ENCODE results near the gene TMEM138. TPM values are rescaled to one million over a fixed set of nuclear protein-coding genes. Genes with fewer than 3 reads are reported as not detected.
A peak's percentile ranks its signal among the peaks of the same experiment; 100 is the strongest.

The TMEM138 gene
- total and polyA plus RNA-seq, 4 donors, result 13.5 to 39.6 (median 24.2) TPM

DNA sequence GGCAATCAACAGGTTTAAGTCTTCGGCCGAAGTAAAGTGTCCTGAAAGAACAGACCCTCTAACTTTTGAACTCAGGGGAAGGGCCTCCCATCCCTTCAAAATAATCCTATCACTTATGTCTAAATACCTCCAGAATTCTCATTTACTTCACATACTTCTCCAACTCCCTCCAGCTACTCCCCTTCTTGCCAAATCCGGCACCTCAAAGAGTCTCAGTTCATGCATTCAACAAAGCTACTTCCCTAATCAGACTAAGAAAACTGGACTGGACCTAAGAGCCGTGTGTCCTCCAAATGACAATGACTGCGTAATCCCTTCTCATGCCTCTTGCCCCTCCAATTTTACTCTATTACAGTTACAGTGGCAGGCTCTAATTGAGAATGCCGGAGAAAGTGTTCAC is 30.5 kb upstream of the TMEM138 start:
- Histone ChIP-seq H3K27ac (ENCODE audit: low read depth in 1 of 2, low read length in 2 of 2) (no peak overlapping the region), H3K4me3 (ENCODE audit: low read depth in 1 of 3, low read length in 3 of 3) (peak overlapping the region; percentile 81 to 93 (median 88)), H3K27me3 (ENCODE audit: control insufficient read depth in 4 of 4, insufficient read depth in 4 of 4, low read length in 3 of 4) (no peaks in the 10 kb centered on the region), H3K9ac (ENCODE audit: low read depth in 1 of 2, low read length in 2 of 2) (peak overlapping the region in 1 of 2 donors; percentile 90), H3K9me3 (ENCODE audit: control insufficient read depth in 4 of 4, low read length in 3 of 4) (no peaks in the 10 kb centered on the region), H3K4me1 (ENCODE audit: control insufficient read depth in 4 of 4, insufficient read depth in 4 of 4, low read length in 3 of 4) (peaks cover 3 to 43% (median 34%) of the 10 kb centered on the region in 4 donors), H3K36me3 (ENCODE audit: control insufficient read depth in 4 of 4, insufficient read depth in 3 of 4, low read depth in 1 of 4, low read length in 3 of 4) (peaks cover 0 to 25% (median 16%) of the 10 kb centered on the region in 4 donors)
- TF ChIP-seq, protein P1, sequence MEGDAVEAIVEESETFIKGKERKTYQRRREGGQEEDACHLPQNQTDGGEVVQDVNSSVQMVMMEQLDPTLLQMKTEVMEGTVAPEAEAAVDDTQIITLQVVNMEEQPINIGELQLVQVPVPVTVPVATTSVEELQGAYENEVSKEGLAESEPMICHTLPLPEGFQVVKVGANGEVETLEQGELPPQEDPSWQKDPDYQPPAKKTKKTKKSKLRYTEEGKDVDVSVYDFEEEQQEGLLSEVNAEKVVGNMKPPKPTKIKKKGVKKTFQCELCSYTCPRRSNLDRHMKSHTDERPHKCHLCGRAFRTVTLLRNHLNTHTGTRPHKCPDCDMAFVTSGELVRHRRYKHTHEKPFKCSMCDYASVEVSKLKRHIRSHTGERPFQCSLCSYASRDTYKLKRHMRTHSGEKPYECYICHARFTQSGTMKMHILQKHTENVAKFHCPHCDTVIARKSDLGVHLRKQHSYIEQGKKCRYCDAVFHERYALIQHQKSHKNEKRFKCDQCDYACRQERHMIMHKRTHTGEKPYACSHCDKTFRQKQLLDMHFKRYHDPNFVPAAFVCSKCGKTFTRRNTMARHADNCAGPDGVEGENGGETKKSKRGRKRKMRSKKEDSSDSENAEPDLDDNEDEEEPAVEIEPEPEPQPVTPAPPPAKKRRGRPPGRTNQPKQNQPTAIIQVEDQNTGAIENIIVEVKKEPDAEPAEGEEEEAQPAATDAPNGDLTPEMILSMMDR (IDR thresholded peaks at IDR 0.05; ENCODE audit: low read depth, low read length, missing input control), result no peak
- 77% methylated on average over 6 of the region's 6 CpGs for WGBS
- DNase-seq (ENCODE audit: low spot score), result no peak

DNA sequence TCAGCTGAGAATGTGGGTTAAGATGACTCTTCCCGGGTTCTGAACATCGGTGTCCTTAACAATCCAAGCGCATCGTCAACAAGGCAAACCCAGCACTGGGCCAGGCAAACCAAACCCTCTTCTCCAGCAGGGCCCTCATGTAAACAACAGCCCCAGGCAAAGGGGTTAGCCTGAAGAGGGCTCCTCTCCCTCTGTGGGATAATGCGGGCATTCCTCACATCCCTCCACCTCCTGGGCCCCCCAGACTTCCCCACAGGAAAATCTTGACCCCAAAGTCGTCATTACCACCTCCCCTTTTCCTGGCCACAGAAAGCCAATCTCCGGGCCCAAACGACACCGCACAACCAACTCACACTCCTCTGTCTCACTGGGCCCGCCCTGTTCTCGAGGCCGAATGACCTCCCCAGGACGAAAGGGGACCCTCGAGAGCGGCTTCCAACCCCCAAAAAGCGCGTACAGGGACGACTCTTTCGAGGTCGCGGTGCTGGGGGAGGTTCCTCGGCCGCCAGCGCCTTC is 29.8 kb upstream of the TMEM138 start:
- under 1% methylated on average over 24 of the region's 24 CpGs for WGBS
- DNase-seq (ENCODE audit: low spot score), result peak; percentile 47
- Histone ChIP-seq H3K9ac (ENCODE audit: low read depth in 1 of 2, low read length in 2 of 2) (peak overlapping the region; percentile 84 to 90), H3K36me3 (ENCODE audit: control insufficient read depth in 4 of 4, insufficient read depth in 3 of 4, low read depth in 1 of 4, low read length in 3 of 4) (peaks cover 0 to 21% (median 15%) of the 10 kb centered on the region in 4 donors), H3K9me3 (ENCODE audit: control insufficient read depth in 4 of 4, low read length in 3 of 4) (no peaks in the 10 kb centered on the region), H3K4me1 (ENCODE audit: control insufficient read depth in 4 of 4, insufficient read depth in 4 of 4, low read length in 3 of 4) (peaks cover 3 to 47% (median 37%) of the 10 kb centered on the region in 4 donors), H3K27ac (ENCODE audit: low read depth in 1 of 2, low read length in 2 of 2) (peak overlapping the region; percentile 83 to 94), H3K4me3 (ENCODE audit: low read depth in 1 of 3, low read length in 3 of 3) (peak overlapping the region; percentile 81 to 93 (median 88)), H3K27me3 (ENCODE audit: control insufficient read depth in 4 of 4, insufficient read depth in 4 of 4, low read length in 3 of 4) (no peaks in the 10 kb centered on the region)
- TF ChIP-seq RAD21 (IDR thresholded peaks at IDR 0.05), result peak in 1 of 2 donors; percentile 2
- TF ChIP-seq, protein P2, sequence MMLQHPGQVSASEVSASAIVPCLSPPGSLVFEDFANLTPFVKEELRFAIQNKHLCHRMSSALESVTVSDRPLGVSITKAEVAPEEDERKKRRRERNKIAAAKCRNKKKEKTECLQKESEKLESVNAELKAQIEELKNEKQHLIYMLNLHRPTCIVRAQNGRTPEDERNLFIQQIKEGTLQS (IDR thresholded peaks at IDR 0.05), result no peak

DNA sequence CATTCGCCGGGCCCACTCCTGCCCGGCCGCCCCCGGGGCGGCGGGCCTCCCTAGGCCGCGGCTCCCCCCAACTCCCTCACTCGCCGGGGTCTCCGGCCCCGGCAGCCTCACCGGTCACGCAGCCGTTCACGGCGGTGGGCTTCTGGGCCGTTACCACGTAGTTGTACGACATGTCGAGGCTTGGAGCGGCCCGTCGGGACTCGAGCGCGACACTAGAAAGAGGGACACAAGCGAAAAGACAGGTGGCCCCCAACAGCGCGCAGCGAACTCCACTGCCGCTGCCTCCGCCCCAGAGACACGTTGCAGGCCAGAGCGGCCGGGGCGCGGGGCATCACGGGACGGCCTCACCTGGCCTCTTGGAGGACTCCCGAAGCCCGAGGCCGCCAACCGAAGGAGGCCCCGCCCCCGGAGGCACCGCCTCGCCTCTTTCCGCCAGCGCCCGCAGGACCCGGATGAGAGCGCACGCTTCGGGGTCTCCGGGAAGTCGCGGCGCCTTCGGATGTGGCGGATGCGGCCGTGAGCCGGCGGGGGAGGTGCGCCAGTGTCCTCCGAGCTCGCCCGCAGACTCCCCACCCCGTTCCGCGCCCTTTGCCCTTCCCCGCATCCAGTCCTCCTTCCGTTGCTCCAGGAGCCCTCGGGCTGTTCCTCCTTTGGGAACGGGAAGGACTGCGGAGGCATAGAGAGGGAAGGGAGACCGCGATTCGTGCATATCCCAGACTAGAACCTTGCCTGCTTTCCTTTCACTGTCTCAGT is 29.2 kb upstream of the TMEM138 start, which contains the start of the genes DDB1 and TKFC:
Gene DDB1 (minus strand): TSS at position 309 of the 753 bp plus-strand sequence. CDS start 137 bp downstream, at position 172.
Gene TKFC (plus strand): TSS at position 432 of the 753 bp plus-strand sequence. CDS start 1,501 bp downstream, outside the sequence.
- Histone ChIP-seq H3K4me1 (ENCODE audit: control insufficient read depth in 4 of 4, insufficient read depth in 4 of 4, low read length in 3 of 4) (peaks cover 3 to 47% (median 37%) of the 10 kb centered on the region in 4 donors), H3K4me3 (ENCODE audit: low read depth in 1 of 3, low read length in 3 of 3) (peak within 1 kb of the TSS; percentile 81 to 93 (median 88)), H3K27me3 (ENCODE audit: control insufficient read depth in 4 of 4, insufficient read depth in 4 of 4, low read length in 3 of 4) (no peaks in the 10 kb centered on the region), H3K9ac (ENCODE audit: low read depth in 1 of 2, low read length in 2 of 2) (peak within 1 kb of the TSS; percentile 87 to 90), H3K9me3 (ENCODE audit: control insufficient read depth in 4 of 4, low read length in 3 of 4) (no peaks in the 10 kb centered on the region), H3K36me3 (ENCODE audit: control insufficient read depth in 4 of 4, insufficient read depth in 3 of 4, low read depth in 1 of 4, low read length in 3 of 4) (peaks cover 0 to 18% (median 11%) of the 10 kb centered on the region in 4 donors), H3K27ac (ENCODE audit: low read depth in 1 of 2, low read length in 2 of 2) (peak within 1 kb of the TSS; percentile 83 to 94)
- TF ChIP-seq, protein P3, sequence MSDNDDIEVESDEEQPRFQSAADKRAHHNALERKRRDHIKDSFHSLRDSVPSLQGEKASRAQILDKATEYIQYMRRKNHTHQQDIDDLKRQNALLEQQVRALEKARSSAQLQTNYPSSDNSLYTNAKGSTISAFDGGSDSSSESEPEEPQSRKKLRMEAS (IDR thresholded peaks at IDR 0.05), result peak; percentile 52
- TF ChIP-seq RAD21 (IDR thresholded peaks at IDR 0.05) (peak; percentile 27 to 38), YY1 (IDR thresholded peaks at IDR 0.05) (peak; percentile 67), RXRA (IDR thresholded peaks at IDR 0.05) (peak; percentile 35 to 55), HNF4A (conservative IDR thresholded peaks at IDR 0.05) (peak in 1 of 2 donors; percentile 19), SP1 (IDR thresholded peaks at IDR 0.05) (no peak), JUND (IDR thresholded peaks at IDR 0.05) (no peak), GABPA (IDR thresholded peaks at IDR 0.05 in 1 of 2, conservative IDR thresholded peaks at IDR 0.05 in 1 of 2) (peak in 1 of 2 donors; percentile 84), FOXA1 (IDR thresholded peaks at IDR 0.05) (no peak), TAF1 (conservative IDR thresholded peaks at IDR 0.05) (no peak), NR2F2 (IDR thresholded peaks at IDR 0.05) (no peak)
- TF ChIP-seq, protein P4, sequence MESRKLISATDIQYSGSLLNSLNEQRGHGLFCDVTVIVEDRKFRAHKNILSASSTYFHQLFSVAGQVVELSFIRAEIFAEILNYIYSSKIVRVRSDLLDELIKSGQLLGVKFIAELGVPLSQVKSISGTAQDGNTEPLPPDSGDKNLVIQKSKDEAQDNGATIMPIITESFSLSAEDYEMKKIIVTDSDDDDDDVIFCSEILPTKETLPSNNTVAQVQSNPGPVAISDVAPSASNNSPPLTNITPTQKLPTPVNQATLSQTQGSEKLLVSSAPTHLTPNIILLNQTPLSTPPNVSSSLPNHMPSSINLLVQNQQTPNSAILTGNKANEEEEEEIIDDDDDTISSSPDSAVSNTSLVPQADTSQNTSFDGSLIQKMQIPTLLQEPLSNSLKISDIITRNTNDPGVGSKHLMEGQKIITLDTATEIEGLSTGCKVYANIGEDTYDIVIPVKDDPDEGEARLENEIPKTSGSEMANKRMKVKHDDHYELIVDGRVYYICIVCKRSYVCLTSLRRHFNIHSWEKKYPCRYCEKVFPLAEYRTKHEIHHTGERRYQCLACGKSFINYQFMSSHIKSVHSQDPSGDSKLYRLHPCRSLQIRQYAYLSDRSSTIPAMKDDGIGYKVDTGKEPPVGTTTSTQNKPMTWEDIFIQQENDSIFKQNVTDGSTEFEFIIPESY (IDR thresholded peaks at IDR 0.05), result no peak
- TF ChIP-seq, protein P5, sequence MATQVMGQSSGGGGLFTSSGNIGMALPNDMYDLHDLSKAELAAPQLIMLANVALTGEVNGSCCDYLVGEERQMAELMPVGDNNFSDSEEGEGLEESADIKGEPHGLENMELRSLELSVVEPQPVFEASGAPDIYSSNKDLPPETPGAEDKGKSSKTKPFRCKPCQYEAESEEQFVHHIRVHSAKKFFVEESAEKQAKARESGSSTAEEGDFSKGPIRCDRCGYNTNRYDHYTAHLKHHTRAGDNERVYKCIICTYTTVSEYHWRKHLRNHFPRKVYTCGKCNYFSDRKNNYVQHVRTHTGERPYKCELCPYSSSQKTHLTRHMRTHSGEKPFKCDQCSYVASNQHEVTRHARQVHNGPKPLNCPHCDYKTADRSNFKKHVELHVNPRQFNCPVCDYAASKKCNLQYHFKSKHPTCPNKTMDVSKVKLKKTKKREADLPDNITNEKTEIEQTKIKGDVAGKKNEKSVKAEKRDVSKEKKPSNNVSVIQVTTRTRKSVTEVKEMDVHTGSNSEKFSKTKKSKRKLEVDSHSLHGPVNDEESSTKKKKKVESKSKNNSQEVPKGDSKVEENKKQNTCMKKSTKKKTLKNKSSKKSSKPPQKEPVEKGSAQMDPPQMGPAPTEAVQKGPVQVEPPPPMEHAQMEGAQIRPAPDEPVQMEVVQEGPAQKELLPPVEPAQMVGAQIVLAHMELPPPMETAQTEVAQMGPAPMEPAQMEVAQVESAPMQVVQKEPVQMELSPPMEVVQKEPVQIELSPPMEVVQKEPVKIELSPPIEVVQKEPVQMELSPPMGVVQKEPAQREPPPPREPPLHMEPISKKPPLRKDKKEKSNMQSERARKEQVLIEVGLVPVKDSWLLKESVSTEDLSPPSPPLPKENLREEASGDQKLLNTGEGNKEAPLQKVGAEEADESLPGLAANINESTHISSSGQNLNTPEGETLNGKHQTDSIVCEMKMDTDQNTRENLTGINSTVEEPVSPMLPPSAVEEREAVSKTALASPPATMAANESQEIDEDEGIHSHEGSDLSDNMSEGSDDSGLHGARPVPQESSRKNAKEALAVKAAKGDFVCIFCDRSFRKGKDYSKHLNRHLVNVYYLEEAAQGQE (IDR thresholded peaks at IDR 0.05), result peak; percentile 42
- under 1% methylated on average over 81 of the region's 81 CpGs for WGBS
- DNase-seq (ENCODE audit: low spot score), result peak; percentile 94
